Peyer's patch (tissue), 4 donors: Measurements from ENCODE around the gene AMZ1.

Experiments
- POLR2A ChIP-seq, 2 donors: fragments of 450-650 bp; IDR thresholded peaks; one replicate each; pipeline ENCODE4 v1.5.1; 2017; ENCODE audit warnings: antibody characterized with exemption in 2 of 2, mild to moderate bottlenecking in 2 of 2, moderate library complexity in 2 of 2
- TF ChIP-seq, protein P1 (sequence below), 6 experiments: fragments of 450-650 bp in 4 of 6; fragments of 200-600 bp in 2 of 6; sonication (generic) in 1 of 6; IDR thresholded peaks; one replicate each; pipeline ENCODE4 v1.5.1; 2017 to 2019; ENCODE audit warnings: antibody characterized with exemption in 6 of 6, mild to moderate bottlenecking in 3 of 6, moderate library complexity in 1 of 6

DNA sequence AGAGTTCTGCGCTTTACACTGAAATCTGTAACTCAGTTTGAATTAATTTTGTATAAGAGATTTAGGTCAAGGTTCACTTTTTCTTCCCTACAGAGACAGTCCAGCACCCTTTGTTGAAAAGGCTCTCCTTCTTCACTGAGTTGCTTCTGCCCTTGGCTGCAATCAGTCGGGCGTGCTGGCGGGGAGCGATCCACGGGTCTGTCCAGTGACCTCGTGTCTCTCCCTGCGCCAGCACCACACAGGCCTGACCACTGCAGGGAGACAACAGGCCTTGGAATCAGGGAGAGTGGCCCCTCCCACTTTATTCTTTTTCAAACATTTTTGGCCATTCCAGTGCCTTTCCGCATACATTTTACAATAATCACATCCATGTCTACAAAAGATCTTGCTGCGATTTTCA is 66.9 kb downstream of the AMZ1 start:
- TF ChIP-seq, protein P1, sequence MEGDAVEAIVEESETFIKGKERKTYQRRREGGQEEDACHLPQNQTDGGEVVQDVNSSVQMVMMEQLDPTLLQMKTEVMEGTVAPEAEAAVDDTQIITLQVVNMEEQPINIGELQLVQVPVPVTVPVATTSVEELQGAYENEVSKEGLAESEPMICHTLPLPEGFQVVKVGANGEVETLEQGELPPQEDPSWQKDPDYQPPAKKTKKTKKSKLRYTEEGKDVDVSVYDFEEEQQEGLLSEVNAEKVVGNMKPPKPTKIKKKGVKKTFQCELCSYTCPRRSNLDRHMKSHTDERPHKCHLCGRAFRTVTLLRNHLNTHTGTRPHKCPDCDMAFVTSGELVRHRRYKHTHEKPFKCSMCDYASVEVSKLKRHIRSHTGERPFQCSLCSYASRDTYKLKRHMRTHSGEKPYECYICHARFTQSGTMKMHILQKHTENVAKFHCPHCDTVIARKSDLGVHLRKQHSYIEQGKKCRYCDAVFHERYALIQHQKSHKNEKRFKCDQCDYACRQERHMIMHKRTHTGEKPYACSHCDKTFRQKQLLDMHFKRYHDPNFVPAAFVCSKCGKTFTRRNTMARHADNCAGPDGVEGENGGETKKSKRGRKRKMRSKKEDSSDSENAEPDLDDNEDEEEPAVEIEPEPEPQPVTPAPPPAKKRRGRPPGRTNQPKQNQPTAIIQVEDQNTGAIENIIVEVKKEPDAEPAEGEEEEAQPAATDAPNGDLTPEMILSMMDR (IDR thresholded peaks at IDR 0.05) = no peak
- TF ChIP-seq POLR2A (IDR thresholded peaks at IDR 0.05) = no peak
